Peyer's patch (tissue), 4 donors: Measurements from ENCODE around the gene PDE4D. TPM values are rescaled to one million over a fixed set of nuclear protein-coding genes. Genes with fewer than 3 reads are reported as not detected.

ENCODE experiments used
- DNase-seq, 3 donors: peaks; one replicate each; pipeline ENCODE4 v3.0.0-alpha.2; 2017 to 2019
- H3K27ac ChIP-seq, 4 donors: fragments of 200-600 bp; sonication (generic); one replicate each; pipeline ENCODE4 v1.5.1; 2016 to 2019
- H3K27me3 ChIP-seq, 2 donors: fragments of 200-600 bp; sonication (generic); one replicate each; pipeline ENCODE4 v1.5.1; 2019
- H3K36me3 ChIP-seq, 3 donors: fragments of 200-600 bp; sonication (generic); one replicate each; pipeline ENCODE4 v1.5.1; 2016 to 2019
- H3K4me1 ChIP-seq, 4 donors: fragments of 200-600 bp; sonication (generic); one replicate each; pipeline ENCODE4 v1.5.1; 2016 to 2019
- H3K4me3 ChIP-seq, 4 donors: fragments of 200-600 bp; sonication (generic); 1 replicate in 3 of 4; 2 replicates in 1 of 4; pipeline ENCODE4 v1.5.1; 2016 to 2019; ENCODE audit warnings: mild to moderate bottlenecking in 1 of 4
- H3K9me3 ChIP-seq, 4 donors: fragments of 200-600 bp; sonication (generic); one replicate each; pipeline ENCODE4 v1.5.1; 2016 to 2019; ENCODE audit warnings: mild to moderate bottlenecking in 1 of 4
- POLR2A ChIP-seq, 2 donors: fragments of 450-650 bp; IDR thresholded peaks; one replicate each; pipeline ENCODE4 v1.5.1; 2017; ENCODE audit warnings: antibody characterized with exemption in 2 of 2, mild to moderate bottlenecking in 2 of 2, moderate library complexity in 2 of 2
- total RNA-seq, 4 donors: library from RNA; depleted of rRNA; stranded (reverse); fragments of >200 nt; gene quantifications; one replicate each; pipeline ENCODE4 v1.1.0, GENCODE V29; 2016
- TF ChIP-seq, protein P1 (sequence below), 6 experiments: fragments of 450-650 bp in 4 of 6; fragments of 200-600 bp in 2 of 6; sonication (generic) in 1 of 6; IDR thresholded peaks; one replicate each; pipeline ENCODE4 v1.5.1; 2017 to 2019; ENCODE audit warnings: antibody characterized with exemption in 6 of 6, mild to moderate bottlenecking in 3 of 6, moderate library complexity in 1 of 6

Gene PDE4D
- total RNA-seq, 4 donors from 2014 or later, result 19.8 to 89.1 (median 43.9) TPM

DNA sequence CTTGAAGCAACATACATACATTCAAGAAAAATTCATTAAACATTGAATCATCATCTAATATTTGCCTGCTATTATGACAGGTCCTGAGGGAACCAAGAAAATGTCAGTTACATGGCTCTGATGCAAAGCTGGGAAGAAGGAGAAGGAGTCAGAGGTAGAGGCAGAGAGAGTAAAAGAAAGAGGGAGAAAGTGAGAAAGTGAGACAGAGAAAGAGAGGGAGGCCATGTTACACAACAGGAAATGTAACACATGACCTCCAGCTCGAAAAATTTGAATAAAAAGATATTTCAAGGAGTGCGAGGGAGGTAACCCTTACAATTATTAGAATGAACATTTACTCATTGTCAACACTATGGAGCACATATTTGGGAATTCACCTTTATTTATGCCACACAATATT, 189.7 kb downstream of the PDE4D start:
- no peaks in the 10 kb centered on the region for H3K27me3 ChIP-seq
- no peak for DNase-seq

DNA sequence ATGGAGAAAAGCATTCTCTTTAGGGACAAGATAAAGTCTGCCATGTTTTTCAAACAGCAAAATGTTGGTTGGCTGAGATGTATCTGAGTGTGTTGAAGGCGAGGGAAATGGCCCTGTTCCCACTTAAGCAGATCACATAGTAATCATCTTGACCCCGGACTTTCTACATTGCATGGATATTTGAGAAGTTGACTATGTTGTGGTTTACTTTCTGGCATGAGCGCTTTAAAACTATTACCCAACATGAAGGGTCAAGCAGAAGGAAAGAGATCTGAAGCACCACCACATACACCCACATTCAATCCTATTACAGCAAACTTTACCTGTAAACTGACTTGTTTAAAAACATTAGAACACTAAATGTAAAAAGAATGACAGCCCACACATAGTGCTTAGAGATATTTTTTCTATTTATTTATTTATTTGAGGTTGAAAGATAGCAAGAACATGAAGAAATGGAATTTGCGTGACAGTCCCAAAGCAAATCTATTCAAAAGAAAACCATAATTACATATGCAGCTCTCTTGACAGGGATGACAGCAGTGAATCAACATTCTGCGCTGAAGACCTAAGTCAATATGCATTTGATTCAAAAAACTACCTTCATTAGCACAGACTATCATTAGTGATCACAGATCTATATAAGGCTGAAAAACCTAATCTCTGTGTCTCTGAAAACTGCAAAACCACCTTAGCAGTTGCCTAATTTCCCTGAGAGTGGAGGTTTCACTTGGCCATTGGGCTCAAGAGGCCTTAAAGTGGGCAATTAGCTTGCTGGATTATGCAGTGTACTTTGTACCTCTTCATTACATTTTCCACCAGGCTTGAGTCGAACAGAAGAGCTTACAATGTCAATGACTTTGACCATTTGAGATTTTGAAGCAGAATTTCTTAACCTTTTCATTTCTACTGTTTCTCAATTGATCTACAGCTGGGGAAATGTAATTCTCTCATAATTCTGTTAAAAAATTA, 195.0 kb downstream of the PDE4D start:
- Histone ChIP-seq H3K9me3 (no peaks in the 10 kb centered on the region), H3K27me3 (no peaks in the 10 kb centered on the region), H3K36me3 (no peaks in the 10 kb centered on the region), H3K4me3 (no peak overlapping the region), H3K4me1 (no peaks in the 10 kb centered on the region), H3K27ac (no peak overlapping the region)
- no peak for DNase-seq
- TF ChIP-seq, protein P1, sequence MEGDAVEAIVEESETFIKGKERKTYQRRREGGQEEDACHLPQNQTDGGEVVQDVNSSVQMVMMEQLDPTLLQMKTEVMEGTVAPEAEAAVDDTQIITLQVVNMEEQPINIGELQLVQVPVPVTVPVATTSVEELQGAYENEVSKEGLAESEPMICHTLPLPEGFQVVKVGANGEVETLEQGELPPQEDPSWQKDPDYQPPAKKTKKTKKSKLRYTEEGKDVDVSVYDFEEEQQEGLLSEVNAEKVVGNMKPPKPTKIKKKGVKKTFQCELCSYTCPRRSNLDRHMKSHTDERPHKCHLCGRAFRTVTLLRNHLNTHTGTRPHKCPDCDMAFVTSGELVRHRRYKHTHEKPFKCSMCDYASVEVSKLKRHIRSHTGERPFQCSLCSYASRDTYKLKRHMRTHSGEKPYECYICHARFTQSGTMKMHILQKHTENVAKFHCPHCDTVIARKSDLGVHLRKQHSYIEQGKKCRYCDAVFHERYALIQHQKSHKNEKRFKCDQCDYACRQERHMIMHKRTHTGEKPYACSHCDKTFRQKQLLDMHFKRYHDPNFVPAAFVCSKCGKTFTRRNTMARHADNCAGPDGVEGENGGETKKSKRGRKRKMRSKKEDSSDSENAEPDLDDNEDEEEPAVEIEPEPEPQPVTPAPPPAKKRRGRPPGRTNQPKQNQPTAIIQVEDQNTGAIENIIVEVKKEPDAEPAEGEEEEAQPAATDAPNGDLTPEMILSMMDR (IDR thresholded peaks at IDR 0.05), result no peak
- no peak for TF ChIP-seq POLR2A (IDR thresholded peaks at IDR 0.05)

More for the DNA sequence above, 189.7 kb downstream of the PDE4D start:
- Histone ChIP-seq H3K27ac (no peak overlapping the region), H3K4me3 (no peak overlapping the region), H3K9me3 (no peaks in the 10 kb centered on the region), H3K36me3 (no peaks in the 10 kb centered on the region), H3K4me1 (no peaks in the 10 kb centered on the region)
- TF ChIP-seq POLR2A (IDR thresholded peaks at IDR 0.05), result no peak
- TF ChIP-seq, protein P1 (IDR thresholded peaks at IDR 0.05), result no peak

DNA sequence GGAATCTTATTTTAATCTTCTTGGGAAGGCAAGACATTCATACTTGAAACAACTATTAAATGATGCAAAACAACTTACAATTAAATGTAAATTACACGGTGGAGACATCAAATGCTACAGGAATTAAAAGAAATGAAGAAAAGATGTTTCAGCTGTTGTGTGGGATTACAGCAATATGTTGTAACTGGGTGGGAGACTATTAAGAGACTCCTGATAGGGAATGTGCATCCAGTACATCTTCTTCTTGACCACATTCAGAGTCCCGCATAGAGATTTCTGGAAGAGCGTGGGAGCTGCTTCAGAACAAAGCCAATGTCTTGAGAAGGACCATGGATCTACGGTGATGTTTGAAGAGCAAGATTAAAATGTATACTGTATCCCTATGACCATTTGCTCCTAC, 199.1 kb downstream of the PDE4D start:
- no peak for TF ChIP-seq POLR2A (IDR thresholded peaks at IDR 0.05)
- TF ChIP-seq, protein P1 (IDR thresholded peaks at IDR 0.05), result no peak
- no peaks in the 10 kb centered on the region for H3K9me3 ChIP-seq
- H3K27ac ChIP-seq, result no peak overlapping the region
- no peaks in the 10 kb centered on the region for H3K36me3 ChIP-seq
- H3K4me3 ChIP-seq, result no peak overlapping the region
- H3K27me3 ChIP-seq, result no peaks in the 10 kb centered on the region
- no peak for DNase-seq
- H3K4me1 ChIP-seq, result no peaks in the 10 kb centered on the region

DNA sequence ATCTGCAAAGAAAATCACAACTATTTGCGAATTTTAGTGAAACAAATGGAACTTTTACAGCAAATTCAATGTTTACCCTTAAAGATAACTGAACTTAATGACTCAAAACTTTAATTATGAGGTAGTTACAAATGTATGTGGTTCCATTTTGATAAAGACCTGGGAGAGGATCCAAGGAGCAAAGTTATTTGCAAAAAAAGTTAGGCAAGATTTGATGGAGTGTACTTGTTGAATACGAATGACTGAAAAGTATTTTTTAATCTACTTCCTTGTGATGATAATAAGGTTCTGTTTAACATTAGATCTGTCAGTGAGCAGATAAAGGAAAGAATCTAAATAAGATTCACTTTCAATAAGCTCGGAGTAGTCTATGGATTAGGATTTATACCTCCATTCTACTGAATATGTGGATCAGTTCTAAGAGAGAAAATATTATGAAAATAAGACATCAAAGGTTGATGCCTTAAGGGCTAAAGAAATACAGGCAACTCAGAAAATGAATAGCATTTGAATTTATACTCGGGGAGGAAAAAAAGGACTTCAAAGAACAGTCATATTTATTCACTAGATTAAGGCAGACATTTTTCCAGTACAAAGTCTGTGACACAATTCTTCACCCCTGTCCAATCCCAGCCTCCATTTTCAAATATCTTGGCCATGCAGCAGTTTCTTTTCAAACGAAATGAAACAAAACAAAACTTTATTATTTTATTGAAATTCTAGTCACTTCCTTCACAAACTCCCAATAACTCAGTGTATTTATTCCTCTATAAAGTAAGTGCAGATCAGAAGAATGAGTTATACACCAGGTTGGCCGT, 199.8 kb downstream of the PDE4D start:
- no peak overlapping the region for H3K27ac ChIP-seq
- TF ChIP-seq, protein P1 (IDR thresholded peaks at IDR 0.05), result no peak
- TF ChIP-seq POLR2A (IDR thresholded peaks at IDR 0.05), result no peak
- no peaks in the 10 kb centered on the region for H3K9me3 ChIP-seq
- no peaks in the 10 kb centered on the region for H3K27me3 ChIP-seq
- no peak overlapping the region for H3K4me3 ChIP-seq
- no peaks in the 10 kb centered on the region for H3K36me3 ChIP-seq
- no peak for DNase-seq
- H3K4me1 ChIP-seq, result no peaks in the 10 kb centered on the region

DNA sequence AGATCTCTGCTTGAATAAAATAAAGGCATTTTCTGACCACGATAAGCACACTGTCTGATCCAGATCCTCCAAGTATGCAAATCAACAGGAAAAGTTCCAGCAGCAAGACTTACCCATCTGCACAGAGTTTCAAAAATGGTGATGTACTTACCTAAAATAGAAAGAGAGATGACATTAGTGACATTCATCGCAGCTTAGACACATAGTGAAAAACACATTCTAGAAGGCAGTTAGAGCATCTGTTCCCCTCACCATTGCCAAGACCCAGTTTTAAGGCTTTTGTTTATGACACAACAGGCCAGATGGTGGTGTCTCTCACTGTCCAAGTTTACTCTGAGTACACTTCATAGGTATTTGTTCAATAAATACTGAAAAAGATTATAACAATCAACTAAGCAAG, 207.7 kb downstream of the PDE4D start:
- Histone ChIP-seq H3K36me3 (no peaks in the 10 kb centered on the region), H3K27me3 (no peaks in the 10 kb centered on the region), H3K4me3 (no peak overlapping the region), H3K4me1 (peaks cover 0 to 6% (median 0%) of the 10 kb centered on the region in 4 donors), H3K9me3 (no peaks in the 10 kb centered on the region), H3K27ac (no peak overlapping the region)
- TF ChIP-seq, protein P1 (IDR thresholded peaks at IDR 0.05), result no peak
- no peak for TF ChIP-seq POLR2A (IDR thresholded peaks at IDR 0.05)
- DNase-seq, result no peak
